ENCODE results near the gene ZSCAN12. TPM values are rescaled to one million over a fixed set of nuclear protein-coding genes. Genes with fewer than 3 reads are reported as not detected.
A peak's percentile ranks its signal among the peaks of the same experiment; 100 is the strongest.
"Not testable (repeated sequence)": the region's sequence is repeated elsewhere in the genome, so short reads cannot be mapped to it uniquely, and the experiment has no call there.

ZSCAN12 gene
- total RNA-seq, 2 donors from 2014 or later: 3.0 to 4.9 TPM

GRCh38 chr6:28360961-28361360 lies 38.6 kb downstream of the ZSCAN12 start:
- H3K4me3 ChIP-seq: no peak overlapping the region
- intact Hi-C loops (cut with DNase I): no loop called here
- no peak for TF ChIP-seq POLR2A (IDR thresholded peaks at IDR 0.05)
- TF ChIP-seq CTCF (IDR thresholded peaks at IDR 0.05): no peak
- DNase-seq (no peak), ATAC-seq (no peak)
- peaks cover 5% of the 10 kb centered on the region for H3K4me1 ChIP-seq
- 82 to 88% methylated on average over 2 of the region's 2 CpGs for WGBS, 2 donors
- no peaks in the 10 kb centered on the region for H3K9me3 ChIP-seq
- no peak overlapping the region for H3K27ac ChIP-seq
- H3K36me3 ChIP-seq (replicated peaks in 1 of 2; ENCODE audit: insufficient read depth in 1 of 2, low read depth in 2 of 2): peaks cover 0 to 6% of the 10 kb centered on the region in 2 donors
- no peaks in the 10 kb centered on the region for H3K27me3 ChIP-seq

- WGBS, 2 donors: 90 to 94% methylated on average over 13 of the region's 16 CpGs
- H3K9me3 ChIP-seq; ATAC-seq; H3K27me3 ChIP-seq; H3K4me3 ChIP-seq; DNase-seq; H3K36me3 ChIP-seq (replicated peaks in 1 of 2; ENCODE audit: insufficient read depth in 1 of 2, low read depth in 2 of 2); H3K27ac ChIP-seq: not testable (repeated sequence)
- intact Hi-C loops (cut with DNase I): loop anchor here (10.0 kb wide), 1 partner anchor 225 kb away; no protein-coding TSS in a partner anchor
- H3K4me1 ChIP-seq: peaks cover 15% of the 10 kb centered on the region
These were observed 40.0 kb downstream of the ZSCAN12 start for GRCh38 chr6:28359562-28359961.

- Histone ChIP-seq H3K4me3 (no peak overlapping the region), H3K36me3 (replicated peaks in 1 of 2; ENCODE audit: insufficient read depth in 1 of 2, low read depth in 2 of 2) (no peaks in the 10 kb centered on the region), H3K27ac (no peak overlapping the region), H3K27me3 (no peaks in the 10 kb centered on the region), H3K4me1 (peaks cover 24% of the 10 kb centered on the region), H3K9me3 (no peaks in the 10 kb centered on the region)
- DNase-seq (no peak), ATAC-seq (no peak)
- WGBS, 2 donors: 62 to 79% methylated on average over 6 of the region's 6 CpGs
- TF ChIP-seq CTCF (IDR thresholded peaks at IDR 0.05): no peak
- no peak for TF ChIP-seq POLR2A (IDR thresholded peaks at IDR 0.05)
- intact Hi-C loops (cut with DNase I): loop anchor here (10.0 kb wide), 1 partner anchor 222 kb away; no protein-coding TSS in a partner anchor
These were observed 42.5 kb downstream of the ZSCAN12 start for GRCh38 chr6:28357036-28357435.

- ATAC-seq: no peak
- DNase-seq: no peak
- no peak for TF ChIP-seq CTCF (IDR thresholded peaks at IDR 0.05)
- no peak for TF ChIP-seq POLR2A (IDR thresholded peaks at IDR 0.05)
- no peaks in the 10 kb centered on the region for H3K36me3 ChIP-seq (replicated peaks in 1 of 2; ENCODE audit: insufficient read depth in 1 of 2, low read depth in 2 of 2)
- H3K27me3 ChIP-seq: no peaks in the 10 kb centered on the region
- intact Hi-C loops (cut with DNase I): loop anchor here (10.0 kb wide), 1 partner anchor 222 kb away; no protein-coding TSS in a partner anchor
- H3K9me3 ChIP-seq: no peaks in the 10 kb centered on the region
- WGBS, 2 donors: 32 to 48% methylated on average over 5 to 7 of the region's 7 CpGs
- H3K4me3 ChIP-seq: no peak overlapping the region
- H3K4me1 ChIP-seq: peaks cover 25% of the 10 kb centered on the region
- H3K27ac ChIP-seq: peak overlapping the region; percentile 84 to 94 (median 88)
These were observed 42.9 kb downstream of the ZSCAN12 start for GRCh38 chr6:28356666-28357020.

GRCh38 chr6:28355743-28356665 lies 43.5 kb downstream of the ZSCAN12 start:
- peak overlapping the region in 1 of 2 donors; percentile 31 for H3K4me3 ChIP-seq
- 1 to 7% methylated on average over 9 to 19 of the region's 19 CpGs for WGBS, 2 donors
- H3K4me1 ChIP-seq: peaks cover 31% of the 10 kb centered on the region
- no peaks in the 10 kb centered on the region for H3K27me3 ChIP-seq
- peak; percentile 92 for ATAC-seq
- H3K36me3 ChIP-seq (replicated peaks in 1 of 2; ENCODE audit: insufficient read depth in 1 of 2, low read depth in 2 of 2): no peaks in the 10 kb centered on the region
- H3K9me3 ChIP-seq: no peaks in the 10 kb centered on the region
- TF ChIP-seq CTCF (IDR thresholded peaks at IDR 0.05): peak; percentile 76 to 96 (median 93)
- peak in 2 of 3 donors; percentile 47 to 64 for TF ChIP-seq POLR2A (IDR thresholded peaks at IDR 0.05)
- H3K27ac ChIP-seq: peak overlapping the region; percentile 84 to 94 (median 88)
- DNase-seq: peak; percentile 80 to 90 (median 87)
- intact Hi-C loops (cut with DNase I): loop anchor here (10.0 kb wide), 1 partner anchor 221 kb away; no protein-coding TSS in a partner anchor

All from body of pancreas (tissue), 4 donors.